ENCODE data around the gene EIF2D. TPM values are rescaled to one million over a fixed set of nuclear protein-coding genes. Genes with fewer than 3 reads are reported as not detected.

EIF2D gene
- total and polyA plus RNA-seq, 2 of the 13 experiments (the other 11 are each of a cell fraction or from before 2014, with no cell fraction given): 45.1 to 64.9 TPM

DNA sequence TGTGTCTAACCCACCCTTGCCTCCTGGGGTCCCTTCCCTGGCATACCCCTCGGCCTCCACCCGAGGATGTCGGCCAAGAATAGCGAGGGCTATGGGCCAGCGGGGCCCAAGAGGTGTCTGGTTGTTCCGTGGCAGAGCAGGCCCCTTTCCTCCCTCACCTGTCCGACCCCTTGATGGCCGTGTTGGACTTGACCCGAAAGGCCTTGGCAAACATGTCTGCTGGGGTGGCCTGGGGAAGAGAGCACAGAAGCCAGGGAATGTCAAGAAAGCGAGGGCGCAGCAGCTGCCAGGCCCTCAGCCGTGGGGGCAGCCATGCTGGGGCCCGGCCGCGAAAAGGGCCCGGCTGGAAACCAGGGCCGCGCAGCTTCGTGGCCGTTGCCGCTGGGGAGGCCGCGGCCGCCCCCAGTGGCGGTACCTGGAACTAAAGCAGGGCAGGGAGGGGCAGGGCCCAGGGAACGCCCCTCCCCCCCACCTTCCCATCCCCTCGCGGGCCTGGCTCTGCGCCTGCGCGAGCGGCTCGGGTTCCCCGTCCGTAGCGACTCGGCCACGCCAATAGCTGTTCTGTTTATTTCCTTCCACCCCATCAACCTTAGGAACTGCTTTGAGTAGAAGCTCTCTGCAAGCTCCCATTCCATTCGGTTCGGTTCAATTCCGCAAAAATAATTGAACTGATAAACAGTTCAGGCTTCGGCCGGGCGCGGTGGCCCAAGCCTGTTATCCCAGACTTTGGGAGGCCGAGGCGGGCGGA lies at the start of gene EIF2D (continued):
- TF ChIP-seq SP140L (CRISPR knock-in tag; IDR thresholded peaks at IDR 0.05; ENCODE audit: borderline replicate concordance) (peak; percentile 93; the same call in 1 of the 2 replicates), CHCHD3 (CRISPR knock-in tag; IDR thresholded peaks at IDR 0.05) (no peak), KLF12 (CRISPR knock-in tag; IDR thresholded peaks at IDR 0.05; ENCODE audit: borderline replicate concordance) (peak; percentile 93), ZNF788 (CRISPR knock-in tag; IDR thresholded peaks at IDR 0.05; ENCODE audit: borderline replicate concordance) (peak; percentile 100), ZNF816 (CRISPR knock-in tag; IDR thresholded peaks at IDR 0.05; ENCODE audit: borderline replicate concordance) (peak; percentile 64; the same call in 1 of the 2 replicates), MBNL3 (CRISPR knock-in tag; conservative IDR thresholded peaks at IDR 0.05) (no peak), GFI1 (CRISPR knock-in tag; IDR thresholded peaks at IDR 0.05; ENCODE audit: borderline replicate concordance) (peak; percentile 81; the same call in 1 of the 2 replicates), MXD4 (CRISPR knock-in tag; IDR thresholded peaks at IDR 0.05) (peak; percentile 73; the same call in 1 of the 2 replicates), ZNF615 (CRISPR knock-in tag; IDR thresholded peaks at IDR 0.05; ENCODE audit: borderline replicate concordance) (peak; percentile 79; the same call in 1 of the 2 replicates), TP53 (CRISPR knock-in tag; conservative IDR thresholded peaks at IDR 0.05) (peak; percentile 91; the same call in 1 of the 2 replicates), ZFP36L1 (CRISPR knock-in tag; IDR thresholded peaks at IDR 0.05) (no peak), GATAD2A (CRISPR knock-in tag; IDR thresholded peaks at IDR 0.05) (peak; percentile 64), ATF7 (IDR thresholded peaks at IDR 0.05) (no peak), ATF7 (CRISPR knock-in tag; IDR thresholded peaks at IDR 0.05) (no peak)
- TF ChIP-seq, protein P1, sequence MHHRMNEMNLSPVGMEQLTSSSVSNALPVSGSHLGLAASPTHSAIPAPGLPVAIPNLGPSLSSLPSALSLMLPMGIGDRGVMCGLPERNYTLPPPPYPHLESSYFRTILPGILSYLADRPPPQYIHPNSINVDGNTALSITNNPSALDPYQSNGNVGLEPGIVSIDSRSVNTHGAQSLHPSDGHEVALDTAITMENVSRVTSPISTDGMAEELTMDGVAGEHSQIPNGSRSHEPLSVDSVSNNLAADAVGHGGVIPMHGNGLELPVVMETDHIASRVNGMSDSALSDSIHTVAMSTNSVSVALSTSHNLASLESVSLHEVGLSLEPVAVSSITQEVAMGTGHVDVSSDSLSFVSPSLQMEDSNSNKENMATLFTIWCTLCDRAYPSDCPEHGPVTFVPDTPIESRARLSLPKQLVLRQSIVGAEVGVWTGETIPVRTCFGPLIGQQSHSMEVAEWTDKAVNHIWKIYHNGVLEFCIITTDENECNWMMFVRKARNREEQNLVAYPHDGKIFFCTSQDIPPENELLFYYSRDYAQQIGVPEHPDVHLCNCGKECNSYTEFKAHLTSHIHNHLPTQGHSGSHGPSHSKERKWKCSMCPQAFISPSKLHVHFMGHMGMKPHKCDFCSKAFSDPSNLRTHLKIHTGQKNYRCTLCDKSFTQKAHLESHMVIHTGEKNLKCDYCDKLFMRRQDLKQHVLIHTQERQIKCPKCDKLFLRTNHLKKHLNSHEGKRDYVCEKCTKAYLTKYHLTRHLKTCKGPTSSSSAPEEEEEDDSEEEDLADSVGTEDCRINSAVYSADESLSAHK (CRISPR knock-in tag; IDR thresholded peaks at IDR 0.05; ENCODE audit: borderline replicate concordance): 0 out of 2 replicates have a peak, but pooled peaks have one; percentile 44
- TF ChIP-seq, protein P2, sequence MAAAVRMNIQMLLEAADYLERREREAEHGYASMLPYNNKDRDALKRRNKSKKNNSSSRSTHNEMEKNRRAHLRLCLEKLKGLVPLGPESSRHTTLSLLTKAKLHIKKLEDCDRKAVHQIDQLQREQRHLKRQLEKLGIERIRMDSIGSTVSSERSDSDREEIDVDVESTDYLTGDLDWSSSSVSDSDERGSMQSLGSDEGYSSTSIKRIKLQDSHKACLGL (CRISPR knock-in tag; IDR thresholded peaks at IDR 0.05): peak; percentile 94
- TF ChIP-seq, protein P3, sequence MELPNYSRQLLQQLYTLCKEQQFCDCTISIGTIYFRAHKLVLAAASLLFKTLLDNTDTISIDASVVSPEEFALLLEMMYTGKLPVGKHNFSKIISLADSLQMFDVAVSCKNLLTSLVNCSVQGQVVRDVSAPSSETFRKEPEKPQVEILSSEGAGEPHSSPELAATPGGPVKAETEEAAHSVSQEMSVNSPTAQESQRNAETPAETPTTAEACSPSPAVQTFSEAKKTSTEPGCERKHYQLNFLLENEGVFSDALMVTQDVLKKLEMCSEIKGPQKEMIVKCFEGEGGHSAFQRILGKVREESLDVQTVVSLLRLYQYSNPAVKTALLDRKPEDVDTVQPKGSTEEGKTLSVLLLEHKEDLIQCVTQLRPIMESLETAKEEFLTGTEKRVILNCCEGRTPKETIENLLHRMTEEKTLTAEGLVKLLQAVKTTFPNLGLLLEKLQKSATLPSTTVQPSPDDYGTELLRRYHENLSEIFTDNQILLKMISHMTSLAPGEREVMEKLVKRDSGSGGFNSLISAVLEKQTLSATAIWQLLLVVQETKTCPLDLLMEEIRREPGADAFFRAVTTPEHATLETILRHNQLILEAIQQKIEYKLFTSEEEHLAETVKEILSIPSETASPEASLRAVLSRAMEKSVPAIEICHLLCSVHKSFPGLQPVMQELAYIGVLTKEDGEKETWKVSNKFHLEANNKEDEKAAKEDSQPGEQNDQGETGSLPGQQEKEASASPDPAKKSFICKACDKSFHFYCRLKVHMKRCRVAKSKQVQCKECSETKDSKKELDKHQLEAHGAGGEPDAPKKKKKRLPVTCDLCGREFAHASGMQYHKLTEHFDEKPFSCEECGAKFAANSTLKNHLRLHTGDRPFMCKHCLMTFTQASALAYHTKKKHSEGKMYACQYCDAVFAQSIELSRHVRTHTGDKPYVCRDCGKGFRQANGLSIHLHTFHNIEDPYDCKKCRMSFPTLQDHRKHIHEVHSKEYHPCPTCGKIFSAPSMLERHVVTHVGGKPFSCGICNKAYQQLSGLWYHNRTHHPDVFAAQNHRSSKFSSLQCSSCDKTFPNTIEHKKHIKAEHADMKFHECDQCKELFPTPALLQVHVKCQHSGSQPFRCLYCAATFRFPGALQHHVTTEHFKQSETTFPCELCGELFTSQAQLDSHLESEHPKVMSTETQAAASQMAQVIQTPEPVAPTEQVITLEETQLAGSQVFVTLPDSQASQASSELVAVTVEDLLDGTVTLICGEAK (IDR thresholded peaks at IDR 0.05): no peak
- TF ChIP-seq, protein P3 (CRISPR knock-in tag; IDR thresholded peaks at IDR 0.05): peak; percentile 93
